NCI-H2081 (cell line): ENCODE results near the gene DAB2IP.
"Not testable (repeated sequence)": the region's sequence is repeated elsewhere in the genome, so short reads cannot be mapped to it uniquely, and the experiment has no call there.

Experiments used
- DNase-seq, 2 experiments: peaks; one replicate each; lab custom pipeline; 2025; lab: John Stamatoyannopoulos, UW

Gene DAB2IP

DNA sequence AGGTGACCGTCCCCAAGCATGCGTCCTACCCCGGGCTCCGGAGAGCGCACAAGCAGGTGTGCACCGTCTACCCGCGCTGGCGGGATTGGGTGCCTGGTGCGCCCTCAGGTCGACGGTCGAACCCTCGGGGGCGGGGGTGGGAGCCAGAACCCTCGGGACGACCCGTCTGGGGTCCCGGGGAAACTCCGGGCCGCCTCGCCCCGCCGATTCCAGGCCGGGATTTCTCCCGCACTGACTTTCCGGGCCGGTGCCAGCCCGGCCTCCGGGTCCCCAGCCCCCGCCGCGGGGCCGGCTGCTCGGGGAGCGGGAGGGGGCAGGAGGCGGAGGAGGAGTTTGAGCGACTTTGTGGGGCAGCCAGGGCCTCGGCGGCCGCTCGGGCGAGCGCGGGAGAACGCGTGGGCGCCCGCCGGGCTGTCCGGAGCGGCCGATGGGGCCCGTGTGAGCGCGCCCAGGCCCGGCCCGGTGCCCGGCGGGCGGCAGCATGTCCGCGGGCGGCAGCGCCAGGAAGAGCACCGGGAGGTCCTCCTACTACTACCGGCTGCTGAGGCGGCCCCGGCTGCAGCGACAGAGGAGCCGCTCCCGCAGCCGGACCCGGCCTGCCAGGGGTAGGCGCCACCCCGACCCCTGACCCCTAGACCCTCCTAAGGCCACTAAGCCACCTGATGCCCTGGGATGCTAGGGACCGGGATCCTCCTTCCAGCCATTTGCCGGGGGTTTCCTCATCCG is at the start of gene DAB2IP:
Gene DAB2IP, plus strand, starts transcription at position 340 of the 726 bp plus-strand sequence. Its CDS starts 142 bp downstream, at position 482.
- DNase-seq, result peak; percentile 19 to 51

DNA sequence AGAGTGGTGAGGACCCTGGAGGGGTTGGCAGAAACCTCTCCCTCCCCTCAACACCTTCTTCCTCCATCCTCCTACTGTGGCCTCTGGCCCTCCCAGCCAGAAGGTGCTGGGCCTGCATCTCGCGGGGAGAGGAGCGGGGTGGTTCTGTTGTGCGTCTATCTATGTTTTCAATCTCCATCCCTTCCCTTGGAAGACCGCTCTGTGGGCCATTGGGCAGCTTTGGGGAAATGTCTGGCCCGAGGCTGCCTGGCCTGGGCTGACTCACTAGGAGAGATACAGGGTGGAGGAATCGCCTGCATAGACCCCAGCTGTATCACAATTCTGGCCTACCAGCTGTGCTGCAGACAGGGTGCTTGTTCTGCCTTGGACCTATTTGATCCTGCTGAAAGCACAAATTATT is 48.4 kb upstream of the DAB2IP start:
- DNase-seq, result no peak

DNA sequence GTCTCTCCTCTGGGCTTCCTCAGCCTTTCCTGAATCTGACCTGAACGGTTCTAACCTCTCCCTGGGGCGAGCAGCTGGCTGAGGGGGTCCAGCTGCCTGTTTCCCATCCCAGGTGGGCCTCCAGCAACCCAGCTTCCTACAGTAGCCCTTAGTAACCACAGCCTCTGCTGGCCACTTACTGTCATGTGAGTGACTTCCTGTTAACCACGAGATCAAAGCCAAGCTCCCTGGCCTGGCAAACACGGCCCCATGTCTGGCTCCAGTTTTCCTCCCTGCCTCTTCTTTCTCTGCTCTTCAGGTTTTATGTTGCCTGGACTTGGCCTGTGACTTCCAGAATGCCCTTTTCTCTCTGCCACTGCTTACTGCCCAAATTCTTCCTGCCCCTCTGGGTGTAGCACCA is 47.2 kb upstream of the DAB2IP start:
- no peak for DNase-seq

DNA sequence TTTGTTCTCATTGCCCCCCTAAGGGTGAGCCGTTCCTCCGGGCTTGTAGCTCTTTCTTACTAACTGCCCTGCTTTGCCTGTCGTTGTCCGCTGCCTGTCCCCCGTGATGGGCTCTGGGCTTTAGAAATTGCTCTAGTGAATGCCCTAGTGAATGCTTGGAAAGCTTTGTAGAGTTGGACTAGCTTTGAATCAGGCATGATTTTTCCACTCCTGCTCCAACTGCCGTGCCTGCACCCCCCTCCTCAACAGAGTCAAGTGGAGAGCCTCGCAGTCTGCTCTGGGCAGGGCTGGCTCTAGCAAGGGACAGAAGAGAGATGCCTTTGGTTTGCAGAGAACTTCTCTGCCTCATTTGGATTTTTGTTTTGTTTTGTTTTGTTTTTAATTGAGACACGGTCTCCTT is 46.8 kb upstream of the DAB2IP start:
- no peak for DNase-seq

DNA sequence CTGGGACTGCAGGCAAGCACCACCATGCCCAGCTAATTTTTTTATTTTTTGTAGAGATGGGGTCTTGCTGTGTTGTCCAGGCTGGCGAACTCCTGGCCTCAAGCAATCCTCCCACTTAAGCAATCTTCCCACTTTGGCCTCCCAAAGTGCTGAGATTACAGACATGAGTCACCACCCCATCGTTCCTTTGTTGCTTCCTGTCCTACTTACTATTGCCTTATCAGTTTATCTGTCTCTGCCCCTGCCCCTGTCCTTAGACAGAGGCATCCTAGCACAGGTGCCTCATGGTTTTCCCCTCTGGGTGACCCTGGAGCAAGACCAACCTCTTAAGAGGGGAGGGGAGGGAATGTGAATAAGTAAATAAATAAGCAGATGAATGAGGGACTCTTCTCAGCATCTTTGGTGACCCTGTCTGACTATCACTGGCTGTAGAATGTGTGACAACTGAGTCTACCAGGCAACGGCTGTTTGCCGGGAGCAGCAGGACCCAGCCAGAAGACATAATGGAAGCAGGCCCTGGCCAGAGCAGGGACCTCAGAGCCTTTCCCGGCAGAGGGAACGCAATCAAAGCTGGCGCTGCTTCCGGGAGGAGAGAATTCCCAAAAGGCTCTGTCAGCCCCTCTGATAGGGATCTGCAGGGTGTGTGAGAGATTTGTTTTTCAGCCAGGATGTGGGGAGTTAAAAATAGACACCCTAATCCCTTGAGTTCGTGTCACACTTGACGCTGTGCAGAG is 43.8 kb upstream of the DAB2IP start:
- DNase-seq, result no peak

DNA sequence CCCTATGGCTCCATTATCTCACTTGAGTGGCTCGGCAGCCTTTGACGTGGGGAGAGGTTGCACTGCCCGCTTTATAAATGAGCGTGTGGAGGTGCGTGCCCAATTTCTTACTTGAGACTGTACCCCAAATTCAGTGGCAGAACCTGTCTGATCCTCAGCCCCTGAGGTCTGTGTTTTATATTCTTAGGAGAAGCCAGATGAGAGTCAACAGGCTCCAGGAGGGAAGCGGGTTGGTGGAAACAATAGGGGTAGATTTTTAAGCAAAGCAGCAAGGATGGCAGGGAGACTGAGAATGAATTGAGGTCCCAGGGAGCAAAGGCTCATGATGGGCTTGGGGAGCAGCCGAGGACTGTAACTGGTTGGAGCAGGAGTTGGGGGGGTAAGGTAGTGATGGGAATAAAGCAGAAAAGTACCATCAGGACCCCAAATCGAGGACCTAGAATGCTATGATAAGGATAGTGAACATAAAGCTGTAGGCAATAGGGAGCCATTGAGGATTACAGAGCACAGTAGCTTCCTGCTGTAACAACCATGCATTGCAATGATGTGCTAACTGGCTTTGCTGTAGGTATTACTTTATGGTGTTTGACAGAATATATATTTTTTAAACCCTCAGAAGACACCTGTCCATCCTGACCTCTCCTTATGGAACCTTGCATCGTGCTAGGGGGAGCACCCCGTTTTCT is 43.1 kb upstream of the DAB2IP start:
- DNase-seq, result no peak

DNA sequence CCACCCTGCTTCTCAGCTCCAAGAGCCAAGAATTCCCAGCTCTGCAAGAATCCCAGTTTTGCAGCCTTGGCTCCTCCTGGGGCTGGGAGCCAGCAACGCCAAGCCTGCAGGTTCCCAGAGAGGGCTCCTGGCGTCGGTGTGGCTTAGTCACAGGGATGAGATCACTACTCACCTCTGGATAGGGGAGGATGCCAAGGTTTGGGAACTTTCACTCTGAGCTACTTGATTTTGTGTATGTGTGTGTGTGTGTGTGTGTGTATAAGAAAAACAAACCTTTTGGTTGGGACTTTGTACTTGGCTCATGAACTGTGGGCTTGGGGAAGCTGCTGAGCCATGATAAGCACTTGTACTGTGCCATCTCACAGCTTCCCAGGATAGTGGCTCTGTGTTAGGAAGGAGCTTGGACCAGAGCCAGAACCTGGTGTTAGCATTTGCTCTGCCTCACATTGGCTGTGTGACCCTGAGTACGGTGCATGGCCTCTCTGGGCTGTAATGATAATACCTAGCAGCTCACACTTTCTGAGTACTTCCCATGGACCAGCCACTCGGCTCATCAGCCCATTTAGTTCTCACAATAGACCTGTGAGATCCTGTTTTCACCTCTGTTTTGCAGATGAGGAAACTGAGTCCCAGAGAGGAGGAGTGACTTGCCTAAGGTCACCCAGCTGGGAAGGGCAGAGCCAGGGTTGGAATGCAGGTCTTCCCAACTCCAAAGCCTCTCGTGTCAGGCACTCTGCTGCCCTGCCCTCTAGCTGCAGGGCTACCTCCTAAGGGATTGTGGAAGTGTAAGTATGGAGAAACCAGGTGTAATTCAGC is 41.4 kb upstream of the DAB2IP start:
- DNase-seq, result no peak

DNA sequence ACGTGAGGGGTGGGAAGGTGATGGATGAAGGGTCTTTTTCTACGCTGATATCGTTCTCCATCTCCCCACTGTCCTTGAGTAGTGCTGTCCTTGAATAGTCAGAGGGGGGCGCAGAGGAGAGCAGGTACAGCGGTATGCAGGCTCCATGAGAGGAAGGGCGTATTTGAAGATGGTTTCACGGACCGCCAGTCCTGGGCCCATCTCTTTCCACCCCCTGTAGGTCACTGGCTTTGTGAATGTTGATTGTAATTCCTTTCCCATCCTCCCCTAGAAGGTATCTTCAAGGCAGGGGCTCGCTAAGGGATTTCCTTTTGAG is 40.8 kb upstream of the DAB2IP start:
- DNase-seq, result no peak

DNA sequence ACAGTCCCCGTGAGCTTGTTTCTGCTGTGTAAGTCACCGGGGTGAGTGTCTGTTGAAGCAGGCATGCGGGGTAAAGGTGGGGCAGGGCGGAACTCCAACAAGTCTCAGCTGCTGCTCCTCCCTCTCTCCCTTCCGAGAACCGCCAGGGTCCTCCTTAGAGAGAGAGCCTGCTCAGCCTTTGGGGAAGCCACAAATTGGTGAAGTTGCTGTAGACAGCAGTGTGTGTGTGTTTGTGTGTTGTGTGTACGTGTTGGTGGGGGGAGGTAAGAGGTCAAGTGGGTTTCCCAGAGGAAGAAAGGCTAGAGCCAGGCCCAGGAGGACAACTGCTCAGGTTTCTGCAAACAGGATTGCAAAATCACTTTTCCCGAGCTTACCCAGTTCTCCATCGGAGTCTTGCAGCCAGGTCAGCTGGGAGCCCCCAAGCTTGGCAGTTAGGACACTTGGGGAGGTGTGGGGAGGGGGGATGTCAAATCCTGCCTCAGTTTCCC is 38.9 kb upstream of the DAB2IP start:
- DNase-seq, result no peak

DNA sequence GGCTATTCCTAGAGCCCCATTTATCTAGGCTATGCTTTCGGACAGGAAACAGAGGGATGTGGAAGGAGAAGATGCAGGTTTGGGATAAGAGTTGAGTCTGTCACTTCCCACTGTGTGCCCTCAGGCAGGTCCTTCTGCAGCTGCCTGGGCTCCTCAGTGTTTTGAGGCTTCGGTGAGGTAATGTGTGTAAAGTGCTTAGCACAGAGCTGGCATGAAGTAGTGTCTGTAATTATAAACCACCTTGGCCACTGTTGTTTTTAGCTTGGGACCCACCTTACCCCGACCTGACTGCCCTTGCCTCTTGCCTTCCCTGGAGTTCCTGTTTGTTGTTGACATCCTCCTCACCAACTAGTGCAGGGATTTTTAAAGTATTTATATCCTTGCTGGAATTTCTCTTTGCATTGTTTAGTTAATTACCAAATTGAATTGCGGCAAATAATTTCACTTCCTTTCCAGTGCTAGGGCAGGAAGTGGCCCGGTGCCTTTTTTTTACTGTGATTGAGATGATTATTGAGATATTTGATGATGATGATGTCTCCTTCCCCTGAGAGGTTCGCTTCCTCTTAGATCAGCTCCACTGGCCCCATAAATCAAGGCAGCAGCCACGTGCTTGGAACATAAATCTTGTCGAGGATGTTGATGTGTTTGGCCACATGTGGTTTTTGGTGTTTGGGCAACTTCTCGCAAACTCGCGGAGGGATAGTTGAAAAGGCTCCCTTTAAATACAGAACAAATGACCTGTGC is 38.3 kb upstream of the DAB2IP start:
- peak in 1 of 2 experiments; percentile 2 for DNase-seq

DNA sequence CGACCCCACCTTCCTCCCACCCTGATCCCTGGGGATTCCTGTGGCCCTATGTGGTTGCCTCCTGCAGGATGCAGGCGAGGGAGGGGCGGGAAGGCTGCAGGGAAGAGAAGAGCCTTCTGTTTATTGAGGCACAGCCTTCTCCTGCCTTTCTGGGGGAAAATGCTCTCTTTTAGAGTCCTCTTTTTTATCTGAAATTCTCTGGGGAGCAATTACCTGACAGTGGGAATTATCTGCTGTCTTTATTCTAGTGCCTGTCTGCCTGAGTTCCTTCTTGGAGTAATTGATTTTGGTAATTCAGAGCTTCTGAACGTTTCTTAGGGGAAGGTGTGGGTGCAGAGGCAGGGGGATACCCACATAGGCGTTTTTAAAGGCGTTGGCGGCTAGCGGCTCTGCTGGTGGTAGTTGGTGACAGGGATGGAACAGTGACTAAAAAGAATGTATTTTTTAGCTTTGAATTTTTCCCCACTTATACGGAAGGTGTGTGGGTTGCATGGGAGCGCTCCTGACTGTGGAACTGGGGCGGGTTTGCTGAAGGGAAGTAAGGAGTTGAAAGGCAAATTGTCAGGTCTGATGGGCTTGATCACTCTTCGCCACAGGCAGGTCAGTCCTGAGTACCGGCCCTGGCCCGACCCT is 35.2 kb upstream of the DAB2IP start:
- DNase-seq, result no peak

DNA sequence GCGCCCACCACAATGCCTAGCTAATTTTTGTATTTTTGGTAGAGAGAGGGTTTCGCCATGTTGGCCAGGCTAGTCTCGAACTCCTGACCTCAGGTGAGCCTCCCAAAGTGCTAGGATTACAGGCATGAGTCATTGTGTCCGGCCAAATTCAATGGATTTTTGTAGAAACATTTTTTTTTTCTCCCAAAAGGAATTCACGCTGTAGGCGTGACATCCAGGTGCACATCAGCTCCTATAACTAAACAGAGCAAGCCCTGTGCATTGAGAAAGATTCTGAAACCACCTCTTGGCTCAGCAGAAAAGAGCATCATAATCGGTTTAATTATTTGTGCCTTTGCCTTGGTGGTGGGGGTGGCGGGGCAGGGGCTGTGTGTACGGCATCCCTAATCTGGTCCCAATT is 32.9 kb upstream of the DAB2IP start:
- DNase-seq, result no peak

DNA sequence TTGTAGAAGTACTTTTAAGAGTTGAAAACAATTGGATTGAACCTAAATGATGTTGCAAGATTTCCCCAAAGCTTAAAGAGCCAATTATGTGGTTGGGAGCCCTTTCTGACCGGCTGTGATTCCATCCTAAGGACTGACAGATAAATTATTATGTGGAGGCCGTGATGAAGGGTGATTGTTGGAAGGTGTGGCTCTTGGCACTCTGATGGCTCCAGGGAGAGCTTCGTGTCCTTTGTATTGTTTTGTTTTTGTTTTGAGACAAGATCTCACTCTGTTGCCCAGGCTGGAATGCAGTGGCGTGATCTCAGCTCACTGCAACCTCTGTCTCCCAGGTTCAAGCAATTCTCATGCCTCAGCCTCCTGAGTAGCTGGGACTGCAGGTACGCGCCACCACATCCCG is 32.5 kb upstream of the DAB2IP start:
- not testable (repeated sequence) for DNase-seq

DNA sequence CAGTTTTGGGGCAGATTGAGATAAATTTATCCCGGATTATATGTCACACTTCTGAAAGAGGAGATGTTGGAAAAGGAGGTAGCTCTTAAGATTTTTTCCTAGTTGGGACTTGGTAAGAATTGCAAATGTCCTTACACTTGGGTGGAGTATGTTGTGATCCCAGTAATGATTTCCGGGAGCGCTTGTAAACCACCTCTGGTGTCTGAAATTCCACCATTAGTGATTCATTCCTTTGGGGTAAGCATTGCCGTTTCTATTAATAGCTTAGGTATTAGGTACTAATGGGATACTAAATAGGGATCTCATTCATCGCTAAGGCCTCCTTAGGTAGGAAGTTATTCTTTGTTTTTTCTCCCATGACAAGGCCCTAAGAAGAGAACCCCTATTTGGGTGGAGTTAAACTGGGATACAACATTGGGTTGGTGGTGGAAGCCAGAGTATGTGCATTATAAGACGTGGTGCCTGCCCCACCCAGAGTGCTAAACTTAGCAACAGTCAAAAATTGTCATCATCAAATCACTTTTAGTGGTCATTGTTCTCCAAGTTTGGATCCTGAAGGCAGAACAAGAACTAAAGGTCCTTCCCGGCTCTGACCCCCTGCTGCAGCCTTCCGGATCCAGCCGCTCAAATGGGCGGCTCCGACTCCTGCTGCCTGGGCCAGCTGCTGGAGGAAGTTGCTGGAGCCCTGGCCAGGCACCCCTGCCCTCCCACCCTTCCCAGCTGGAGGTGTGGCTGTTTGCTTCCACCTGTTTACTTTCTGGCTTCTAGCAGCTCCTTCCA is 31.7 kb upstream of the DAB2IP start:
- DNase-seq, result no peak

DNA sequence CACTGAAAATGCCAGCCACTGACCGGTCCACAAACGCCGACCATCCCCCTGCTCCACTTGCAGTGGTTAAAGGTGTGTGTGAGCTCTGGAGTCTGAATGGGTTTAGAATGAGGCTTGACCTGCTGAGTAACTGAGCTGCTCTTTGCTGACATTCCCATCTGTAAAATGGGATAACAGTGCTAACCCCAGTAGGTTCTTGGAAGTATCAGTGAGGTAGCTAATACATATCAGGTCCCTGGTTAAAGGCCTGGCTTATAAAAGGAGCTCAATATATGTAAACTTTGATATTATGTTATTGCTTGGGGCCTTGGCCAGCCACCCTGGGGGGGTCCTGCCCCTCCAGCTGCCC is 31.1 kb upstream of the DAB2IP start:
- DNase-seq, result no peak

DNA sequence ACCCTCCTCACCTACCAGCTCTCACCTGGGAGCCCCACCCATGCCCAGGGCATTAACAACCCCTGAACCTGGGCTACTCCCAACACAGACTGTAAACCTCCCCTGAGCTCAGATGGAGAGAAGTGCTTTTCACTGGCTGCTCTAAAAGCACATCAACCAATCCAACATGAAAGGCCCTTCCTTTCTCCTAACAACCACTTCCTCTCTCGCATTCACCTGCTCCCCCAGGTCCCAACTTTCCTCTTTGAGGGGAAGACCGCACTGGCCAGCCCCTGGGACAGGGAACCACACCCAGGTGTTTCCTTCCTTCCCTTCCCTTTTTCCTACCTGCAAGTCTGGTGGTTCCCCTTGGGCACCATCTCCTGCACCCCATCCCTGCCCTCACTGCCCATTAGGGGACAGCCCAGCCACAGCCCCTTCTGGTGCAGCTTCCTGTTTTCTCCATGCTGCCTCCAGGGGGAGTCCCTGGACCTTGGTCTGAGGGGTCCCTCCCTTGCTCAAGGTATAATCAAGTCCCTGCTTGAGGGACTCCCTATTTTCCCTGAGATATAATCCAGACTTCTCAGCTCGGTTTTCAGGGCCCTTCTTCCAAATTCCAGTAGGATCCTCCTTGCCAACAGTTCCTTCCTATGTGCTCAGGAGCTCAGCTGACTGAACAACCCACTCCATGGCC is 30.5 kb upstream of the DAB2IP start:
- peak in 1 of 2 experiments; percentile 12 for DNase-seq

DNA sequence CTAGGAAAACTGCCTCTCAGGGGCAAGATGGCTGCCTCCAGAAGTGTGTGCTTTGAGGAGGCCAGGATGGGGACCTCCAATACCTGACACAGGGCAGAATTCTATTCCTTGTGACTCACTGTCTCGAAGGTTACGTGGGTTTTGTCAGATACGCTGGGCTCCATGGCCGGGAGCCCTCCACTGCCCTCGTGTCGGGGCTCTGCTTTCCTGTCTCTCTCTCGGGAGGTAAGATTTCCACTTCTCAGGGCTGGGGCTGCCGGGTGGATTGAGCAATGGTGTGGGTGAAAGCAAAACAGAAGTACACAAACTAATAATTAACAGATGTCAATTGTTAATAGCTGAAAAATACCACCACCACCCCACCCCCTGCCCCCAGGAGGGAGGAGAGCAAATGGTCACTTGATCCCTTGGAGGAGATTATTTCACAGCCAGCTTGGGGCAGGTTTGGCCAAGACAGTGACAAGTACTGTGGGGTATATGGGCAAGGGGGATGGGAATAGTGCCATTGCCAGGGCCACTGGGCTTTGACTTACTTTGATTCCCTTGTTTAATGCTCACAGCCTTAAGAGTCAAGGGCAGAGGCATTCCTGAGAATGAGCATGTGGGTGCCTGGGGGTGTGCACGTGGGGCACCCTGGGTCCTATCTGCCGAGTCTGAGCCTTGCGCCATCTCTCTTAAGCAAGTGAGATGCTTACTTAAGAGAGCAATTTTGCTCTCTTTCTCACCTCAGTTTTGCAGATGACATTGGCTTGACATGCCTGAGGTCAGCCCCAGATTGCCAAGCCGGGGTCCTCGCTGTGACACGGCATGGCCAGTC is 28.8 kb upstream of the DAB2IP start:
- no peak for DNase-seq

DNA sequence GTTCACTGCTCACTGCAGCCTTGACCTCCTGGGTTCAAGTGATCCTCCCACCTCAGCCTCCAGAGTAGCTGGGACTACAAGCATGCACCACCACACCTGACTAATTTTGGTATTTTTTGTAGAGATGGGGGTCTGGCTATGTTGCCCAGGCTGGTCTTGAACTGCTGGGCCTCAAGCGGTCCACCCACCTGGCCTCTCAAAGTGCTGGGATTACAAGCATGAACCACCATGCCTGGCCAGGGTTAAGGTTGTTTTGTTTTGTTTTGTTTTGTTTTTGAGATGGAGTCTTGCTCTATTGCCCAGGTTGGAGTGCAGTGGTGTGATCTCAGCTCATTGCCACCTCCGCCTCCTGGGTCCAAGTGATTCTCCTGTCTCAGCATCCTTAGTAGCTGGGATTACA is 28.0 kb upstream of the DAB2IP start:
- DNase-seq, result not testable (repeated sequence)

DNA sequence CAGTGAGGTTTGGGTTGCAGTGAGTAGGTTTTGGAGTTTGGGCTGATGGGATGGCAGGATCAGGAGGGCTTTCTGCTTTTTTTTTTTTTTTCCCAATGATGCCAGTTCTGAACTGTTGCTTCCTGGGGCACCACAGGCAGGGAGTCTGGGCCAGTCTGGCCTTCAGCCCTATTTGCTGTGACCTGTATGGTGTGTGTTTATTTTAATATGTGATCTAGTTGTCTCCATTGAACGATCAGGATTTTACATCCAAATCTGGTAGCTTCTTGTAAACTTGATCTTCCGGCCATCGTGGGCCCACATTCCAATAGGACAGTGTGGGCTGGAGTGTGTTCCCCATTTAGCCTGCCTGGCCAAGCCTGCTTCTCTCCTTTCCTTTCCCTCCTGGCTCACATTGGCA is 25.8 kb upstream of the DAB2IP start:
- DNase-seq, result no peak
